Activated T-helper 2 cell treated with anti-CD3 and anti-CD28 coated beads, Interferon-gamma antibody, Interleukin-2, Interleukin-4, amounts not matched to agents 10 μg/mL and 5 μg/mL and 100 μg/mL, durations not matched to agents 14 hours and 24 hours and 36 hours (primary cell): ENCODE measurements around the gene MANSC1. TPM values are rescaled to one million over a fixed set of nuclear protein-coding genes. Genes with fewer than 3 reads are reported as not detected.
A peak's percentile ranks its signal among the peaks of the same experiment; 100 is the strongest.
"Not testable (repeated sequence)": the region's sequence is repeated elsewhere in the genome, so short reads cannot be mapped to it uniquely, and the experiment has no call there.

Source experiments
- DNase-seq: peaks from one replicate; pipeline ENCODE4 v3.0.0; 2021; ENCODE audit warnings: low spot score
- H3K27ac Mint-ChIP-seq: one replicate; pipeline ENCODE4 v1.8.0; 2021; ENCODE audit warnings: mixed read lengths
- H3K27me3 Mint-ChIP-seq: one replicate; pipeline ENCODE4 v1.8.0; 2021; ENCODE audit warnings: low read depth, mixed read lengths
- H3K36me3 Mint-ChIP-seq: one replicate; pipeline ENCODE4 v1.8.0; 2021; ENCODE audit warnings: low read depth, mixed read lengths
- H3K4me1 Mint-ChIP-seq: one replicate; pipeline ENCODE4 v1.8.0; 2021; ENCODE audit warnings: low read depth, mixed read lengths
- H3K4me3 Mint-ChIP-seq: one replicate; pipeline ENCODE4 v1.8.0; 2021; ENCODE audit warnings: low read depth, mild to moderate bottlenecking, moderate library complexity, mixed read lengths
- H3K9me3 Mint-ChIP-seq: one replicate; pipeline ENCODE4 v1.8.0; 2021; ENCODE audit warnings: mixed read lengths
- intact Hi-C: fragments of 100-400 bp; cut with micrococcal nuclease; formaldehyde crosslinking; loops from one replicate; pipeline ENCODE4 v1.15.1; 2023
- total RNA-seq: library from RNA; stranded (reverse); gene quantifications from 2 replicates; pipeline ENCODE4 v1.2.3, GENCODE V29; 2022

The MANSC1 gene
- total RNA-seq, 1 donor from 2014 or later, result 0.25 TPM

GRCh38 chr12:12357719-12358461 lies 7.8 kb upstream of the MANSC1 start:
- H3K27me3 Mint-ChIP-seq, result no peaks in the 10 kb centered on the region
- H3K9me3 Mint-ChIP-seq, result no peaks in the 10 kb centered on the region
- H3K27ac Mint-ChIP-seq, result peak overlapping the region; percentile 99
- H3K36me3 Mint-ChIP-seq, result peaks cover 25% of the 10 kb centered on the region
- peaks cover 43% of the 10 kb centered on the region for H3K4me1 Mint-ChIP-seq
- intact Hi-C loops, result loop anchor here (1.0 to 10.0 kb wide), 8 partner anchors 84 to 707 kb away; partner anchors contain the start of genes CREBL2, DUSP16, GPR19 and HEBP1
- DNase-seq, result no peak
- peak overlapping the region; percentile 96 for H3K4me3 Mint-ChIP-seq

GRCh38 chr12:12356896-12357718 lies 7.1 kb upstream of the MANSC1 start, which contains the start of gene BORCS5:
BORCS5 (plus strand) TSS chr12:12357078; CDS start chr12:12357452, 374 bp downstream.
- H3K4me1 Mint-ChIP-seq, result peaks cover 41% of the 10 kb centered on the region
- peaks cover 21% of the 10 kb centered on the region for H3K36me3 Mint-ChIP-seq
- intact Hi-C loops, result loop anchor here (1.0 to 10.0 kb wide), 8 partner anchors 85 to 706 kb away; partner anchors contain the start of genes CREBL2, DUSP16, GPR19 and HEBP1
- H3K4me3 Mint-ChIP-seq, result peak within 1 kb of the TSS; percentile 96
- DNase-seq, result peak; percentile 98
- no peaks in the 10 kb centered on the region for H3K9me3 Mint-ChIP-seq
- H3K27ac Mint-ChIP-seq, result peak within 1 kb of the TSS; percentile 99
- H3K27me3 Mint-ChIP-seq, result no peaks in the 10 kb centered on the region

GRCh38 chr12:12356467-12356895 lies 6.4 kb upstream of the MANSC1 start:
- Mint-ChIP-seq H3K4me1 (peaks cover 35% of the 10 kb centered on the region), H3K9me3 (no peaks in the 10 kb centered on the region), H3K36me3 (peaks cover 15% of the 10 kb centered on the region)

GRCh38 chr12:12353807-12354206 lies 3.8 kb upstream of the MANSC1 start:
- Mint-ChIP-seq H3K9me3 (no peaks in the 10 kb centered on the region), H3K27ac (peak overlapping the region; percentile 40), H3K4me3 (no peak overlapping the region), H3K36me3 (peaks cover 11% of the 10 kb centered on the region), H3K4me1 (peaks cover 34% of the 10 kb centered on the region), H3K27me3 (peaks cover 7% of the 10 kb centered on the region)
- intact Hi-C loops, result loop anchor here (10.0 kb wide), 1 partner anchor 651 kb away; the partner anchor contains the start of gene HEBP1
- DNase-seq, result no peak

More at GRCh38 chr12:12356467-12356895, 6.4 kb upstream of the MANSC1 start:
- intact Hi-C loops, result loop anchor here (2.0 to 10.0 kb wide), 4 partner anchors 206 to 706 kb away; partner anchors contain the start of genes DUSP16 and HEBP1
- Mint-ChIP-seq H3K27ac (peak overlapping the region; percentile 99), H3K4me3 (peak overlapping the region; percentile 96), H3K27me3 (no peaks in the 10 kb centered on the region)
- DNase-seq, result no peak

GRCh38 chr12:12353276-12353675 lies 3.2 kb upstream of the MANSC1 start:
- Mint-ChIP-seq H3K36me3 (peaks cover 11% of the 10 kb centered on the region), H3K4me3 (no peak overlapping the region), H3K27me3 (peaks cover 7% of the 10 kb centered on the region), H3K27ac (no peak overlapping the region), H3K4me1 (peaks cover 30% of the 10 kb centered on the region), H3K9me3 (no peaks in the 10 kb centered on the region)
- DNase-seq, result no peak
- intact Hi-C loops, result loop anchor here (10.0 kb wide), 1 partner anchor 652 kb away; the partner anchor contains the start of gene HEBP1

GRCh38 chr12:12351468-12352185 lies 1.6 kb upstream of the MANSC1 start:
- DNase-seq, H3K27me3 Mint-ChIP-seq, H3K4me3 Mint-ChIP-seq, H3K9me3 Mint-ChIP-seq, H3K27ac Mint-ChIP-seq, H3K36me3 Mint-ChIP-seq: not testable (repeated sequence)
- peaks cover 29% of the 10 kb centered on the region for H3K4me1 Mint-ChIP-seq
- intact Hi-C loops, result loop anchor here (10.0 kb wide), 1 partner anchor 653 kb away; the partner anchor contains the start of gene HEBP1

- Mint-ChIP-seq H3K36me3 (no peaks in the 10 kb centered on the region), H3K9me3 (no peaks in the 10 kb centered on the region), H3K27me3 (peaks cover 12% of the 10 kb centered on the region), H3K4me3 (peak overlapping the region; percentile 56), H3K27ac (no peak overlapping the region), H3K4me1 (peaks cover 22% of the 10 kb centered on the region)
- intact Hi-C loops, result loop anchor here (10.0 kb wide), 1 partner anchor 654 kb away; the partner anchor contains the start of gene HEBP1
- DNase-seq, result no peak
Observed at GRCh38 chr12:12350868-12351463, 924 bp upstream of the MANSC1 start.

GRCh38 chr12:12338527-12339168 lies 11.4 kb downstream of the MANSC1 start:
- intact Hi-C loops, result no loop called here
- no peak overlapping the region for H3K4me3 Mint-ChIP-seq
- no peak overlapping the region for H3K27ac Mint-ChIP-seq

GRCh38 chr12:12336511-12336910 lies 13.5 kb downstream of the MANSC1 start:
- peaks cover 25% of the 10 kb centered on the region for H3K4me1 Mint-ChIP-seq
- intact Hi-C loops, result no loop called here
- H3K27me3 Mint-ChIP-seq, result peaks cover 2% of the 10 kb centered on the region
- no peak overlapping the region for H3K4me3 Mint-ChIP-seq
- no peak overlapping the region for H3K27ac Mint-ChIP-seq
- H3K36me3 Mint-ChIP-seq, result no peaks in the 10 kb centered on the region
- no peak for DNase-seq
- no peaks in the 10 kb centered on the region for H3K9me3 Mint-ChIP-seq

More at GRCh38 chr12:12338527-12339168, 11.4 kb downstream of the MANSC1 start:
- H3K27me3 Mint-ChIP-seq, result no peaks in the 10 kb centered on the region
- no peaks in the 10 kb centered on the region for H3K36me3 Mint-ChIP-seq
- H3K9me3 Mint-ChIP-seq, result no peaks in the 10 kb centered on the region
- H3K4me1 Mint-ChIP-seq, result peaks cover 23% of the 10 kb centered on the region
- no peak for DNase-seq

GRCh38 chr12:12336049-12336411 lies 14.0 kb downstream of the MANSC1 start:
- DNase-seq, result no peak
- intact Hi-C loops, result no loop called here

GRCh38 chr12:12334367-12335040 lies 15.5 kb downstream of the MANSC1 start:
- H3K4me1 Mint-ChIP-seq, result peaks cover 36% of the 10 kb centered on the region
- H3K9me3 Mint-ChIP-seq, result no peaks in the 10 kb centered on the region
- no peak overlapping the region for H3K4me3 Mint-ChIP-seq
- no peak overlapping the region for H3K27ac Mint-ChIP-seq
- no peaks in the 10 kb centered on the region for H3K36me3 Mint-ChIP-seq
- intact Hi-C loops, result loop anchor here (5.0 kb wide), 1 partner anchor 777 kb away; no protein-coding TSS in a partner anchor
- peaks cover 4% of the 10 kb centered on the region for H3K27me3 Mint-ChIP-seq
- DNase-seq, result peak; percentile 41

More at GRCh38 chr12:12336049-12336411, 14.0 kb downstream of the MANSC1 start:
- Mint-ChIP-seq H3K27ac (no peak overlapping the region), H3K9me3 (no peaks in the 10 kb centered on the region), H3K4me3 (no peak overlapping the region), H3K36me3 (no peaks in the 10 kb centered on the region), H3K4me1 (peaks cover 30% of the 10 kb centered on the region), H3K27me3 (peaks cover 2% of the 10 kb centered on the region)
